H1 (cell line): Measurements from ENCODE around the gene TYMS. TPM values are rescaled to one million over a fixed set of nuclear protein-coding genes. Genes with fewer than 3 reads are reported as not detected.

Experiments used
- CTCF ChIA-PET: fragments of 300-600 bp; sonication (Branson Sonifier 250); formaldehyde crosslinking; loops from one replicate; lab custom pipeline; 2021; ENCODE audit not compliant: partially characterized antibody; lab: Charles Lee
- POLR2A ChIA-PET: fragments of 300-600 bp; sonication (Branson Sonifier 250); formaldehyde crosslinking; loops from one replicate; lab custom pipeline; 2021; ENCODE audit warnings: inconsistent platforms; ENCODE audit not compliant: partially characterized antibody; lab: Charles Lee
- DNase-seq, 2 experiments: peaks; one replicate each; pipeline versions ENCODE4 v3.0.0 to v3.0.0-alpha.2; 2010 to 2022; ENCODE audit warnings: low spot score in 2 of 2, low read depth in 1 of 2, mixed read lengths in 1 of 2
- FAIRE-seq: peaks from 2 replicates; lab custom pipeline; 2011; peaks lifted over from hg19 to GRCh38; lab: Jason Lieb, UNC
- H2AFZ ChIP-seq: 2 replicates; pipeline ENCODE4 v1.8.1; 2012; ENCODE audit warnings: low read length, inconsistent platforms
- H2AK5ac ChIP-seq: 2 replicates; pipeline ENCODE4 v1.6.1; 2013; ENCODE audit warnings: low read depth, low read length
- H2BK120ac ChIP-seq: replicated peaks from 2 replicates; pipeline ENCODE3; 2013; ENCODE audit warnings: low read depth, low read length, inconsistent platforms
- H2BK12ac ChIP-seq: 2 replicates; pipeline ENCODE4 v1.6.1; 2013; ENCODE audit warnings: low read depth, low read length
- H2BK15ac ChIP-seq: 2 replicates; pipeline ENCODE4 v1.6.1; 2013; ENCODE audit warnings: low read length
- H2BK20ac ChIP-seq: 2 replicates; pipeline ENCODE4 v1.6.1; 2013; ENCODE audit warnings: low read length
- H2BK5ac ChIP-seq: 2 replicates; pipeline ENCODE4 v1.6.1; 2013; ENCODE audit warnings: low read depth, low read length
- H3K14ac ChIP-seq: 2 replicates; pipeline ENCODE4 v1.6.1; 2013; ENCODE audit warnings: inconsistent platforms; ENCODE audit not compliant: insufficient read length
- H3K18ac ChIP-seq: 2 replicates; pipeline ENCODE4 v1.6.1; 2013; ENCODE audit warnings: low read length; ENCODE audit errors: extremely low read depth
- H3K23ac ChIP-seq: 2 replicates; pipeline ENCODE4 v1.6.1; 2013; ENCODE audit warnings: inconsistent platforms; ENCODE audit not compliant: insufficient read length
- H3K23me2 ChIP-seq: 2 replicates; pipeline ENCODE4 v1.6.1; 2013; ENCODE audit warnings: low read depth, low read length
- H3K27ac ChIP-seq: 2 replicates; pipeline ENCODE4 v1.6.1; 2011; ENCODE audit warnings: low read depth, low read length, inconsistent platforms
- H3K27me3 ChIP-seq, 4 experiments: replicated peaks in 1 of 4; 1 replicate in 1 of 4; 2 replicates in 3 of 4; pipeline versions ENCODE4 v1.6.1 to v1.8.1; 2011 to 2013; ENCODE audit warnings: low read length in 3 of 4, mild to moderate bottlenecking in 3 of 4, inconsistent platforms in 2 of 4, mixed read lengths in 2 of 4, moderate library complexity in 1 of 4; ENCODE audit not compliant: control insufficient read depth in 3 of 4, insufficient read depth in 3 of 4; ENCODE audit errors: extremely low read depth in 1 of 4
- H3K36me3 ChIP-seq, 4 experiments: 2 replicates each; pipeline versions ENCODE4 v1.6.1 to v1.8.1; 2011 to 2013; ENCODE audit warnings: mild to moderate bottlenecking in 4 of 4, low read length in 3 of 4, moderate library complexity in 2 of 4, control low read depth in 1 of 4, inconsistent platforms in 1 of 4; ENCODE audit not compliant: insufficient read depth in 4 of 4, control insufficient read depth in 2 of 4
- H3K4ac ChIP-seq: replicated peaks from 2 replicates; pipeline ENCODE3; 2013; ENCODE audit warnings: low read length, low read depth, mixed read lengths, inconsistent platforms; ENCODE audit not compliant: insufficient read length
- H3K4me1 ChIP-seq, 4 experiments: replicated peaks in 1 of 4; 1 replicate in 1 of 4; 2 replicates in 3 of 4; pipeline versions ENCODE4 v1.6.1 to v1.8.1; 2011 to 2013; ENCODE audit warnings: low read length in 3 of 4, inconsistent platforms in 2 of 4, mixed read lengths in 1 of 4; ENCODE audit not compliant: insufficient read depth in 4 of 4, control insufficient read depth in 3 of 4
- H3K4me2 ChIP-seq, 2 experiments: 2 replicates each; pipeline versions ENCODE4 v1.6.1 to v1.8.1; 2011 to 2013; ENCODE audit warnings: low read depth in 2 of 2, low read length in 2 of 2, control low read depth in 1 of 2, inconsistent platforms in 1 of 2, mild to moderate bottlenecking in 1 of 2; ENCODE audit not compliant: insufficient read depth in 1 of 2
- H3K4me3 ChIP-seq, 4 experiments: fragments of 200-600, 300-600 bp in 1 of 4; sonication (generic), shearing (Covaris generic), sonication (Bioruptor Twin) in 1 of 4; 2 replicates each; pipeline versions ENCODE4 v1.5.1 to v1.8.1; 2011 to 2016; ENCODE audit warnings: low read length in 4 of 4, low read depth in 3 of 4, control low read depth in 2 of 4, inconsistent platforms in 2 of 4, mild to moderate bottlenecking in 2 of 4, mixed read lengths in 1 of 4, moderate library complexity in 1 of 4; ENCODE audit not compliant: insufficient read depth in 2 of 4; ENCODE audit errors: extremely low read depth in 1 of 4
- H3K56ac ChIP-seq: replicated peaks from 2 replicates; pipeline ENCODE3; 2013; ENCODE audit warnings: low read depth, mild to moderate bottlenecking, mixed read lengths, low read length, inconsistent platforms; ENCODE audit not compliant: insufficient read length
- H3K79me1 ChIP-seq: 2 replicates; pipeline ENCODE4 v1.6.1; 2013; ENCODE audit warnings: low read depth, low read length, control low read depth
- H3K79me2 ChIP-seq, 2 experiments: 2 replicates each; pipeline versions ENCODE4 v1.6.1 to v1.8.1; 2012 to 2013; ENCODE audit warnings: low read length in 2 of 2, mild to moderate bottlenecking in 2 of 2, inconsistent platforms in 1 of 2; ENCODE audit not compliant: insufficient read depth in 2 of 2, control insufficient read depth in 1 of 2
- H3K9ac ChIP-seq, 4 experiments: replicated peaks in 1 of 4; 1 replicate in 1 of 4; 2 replicates in 3 of 4; pipeline versions ENCODE4 v1.6.1 to v1.8.1; 2011 to 2013; ENCODE audit warnings: low read depth in 3 of 4, low read length in 3 of 4, control low read depth in 2 of 4, mild to moderate bottlenecking in 2 of 4, moderate library complexity in 2 of 4, inconsistent platforms in 1 of 4; ENCODE audit errors: extremely low read depth in 1 of 4
- H3K9me3 ChIP-seq, 2 experiments: 2 replicates each; pipeline versions ENCODE4 v1.6.1 to v1.8.1; 2012 to 2013; ENCODE audit warnings: mild to moderate bottlenecking in 2 of 2, moderate library complexity in 2 of 2, control low read depth in 1 of 2, inconsistent platforms in 1 of 2, low read depth in 1 of 2, low read length in 1 of 2, mixed read lengths in 1 of 2; ENCODE audit not compliant: insufficient read depth in 2 of 2
- H4K20me1 ChIP-seq, 2 experiments: replicated peaks in 1 of 2; 2 replicates each; pipeline versions ENCODE3 to v1.8.1; 2011 to 2013; ENCODE audit warnings: inconsistent platforms in 2 of 2, low read length in 2 of 2, mild to moderate bottlenecking in 1 of 2; ENCODE audit not compliant: insufficient read depth in 2 of 2, control insufficient read depth in 1 of 2
- H4K5ac ChIP-seq: 2 replicates; pipeline ENCODE4 v1.6.1; 2013; ENCODE audit warnings: low read length, low read depth, mixed read lengths, inconsistent platforms; ENCODE audit not compliant: insufficient read length
- H4K8ac ChIP-seq: 2 replicates; pipeline ENCODE4 v1.8.0; 2013; ENCODE audit warnings: mild to moderate bottlenecking, moderate library complexity, low read length, inconsistent platforms; ENCODE audit not compliant: insufficient read depth; ENCODE audit errors: extremely low read depth
- H4K91ac ChIP-seq: replicated peaks from 2 replicates; pipeline ENCODE3; 2013; ENCODE audit warnings: low read length, mixed read lengths, inconsistent platforms; ENCODE audit not compliant: insufficient read length
- EZH2 ChIP-seq: fragments of 200-600 bp; sonication (generic); IDR thresholded peaks from 2 replicates; pipeline ENCODE4 v1.7.1; 2012; ENCODE audit warnings: low read depth, mild to moderate bottlenecking, moderate library complexity, low read length, inconsistent platforms; ENCODE audit not compliant: severe bottlenecking
- polyA plus RNA-seq, 7 experiments: library from polyadenylated mRNA; depleted of rRNA in 3 of 7; stranded (reverse) in 5 of 7; unstranded in 2 of 7; fragments of >200 nt in 5 of 7; fragments of 200-250 nt in 2 of 7; gene quantifications; 1 replicate in 5 of 7; 2 replicates in 1 of 7; 4 replicates in 1 of 7; pipeline versions ENCODE4 v1.2.1 to v1.2.3, GENCODE V29; 2011 to 2013; ENCODE audit warnings: missing spikeins in 2 of 7, mixed read lengths in 2 of 7
- total RNA-seq: library from RNA; stranded (reverse); fragmentation: NEBNext Ultra II Directional; extraction: Animal tissue kit (Norgen Biotek cat#: 25700); gene quantifications from 2 replicates; pipeline ENCODE4 v1.2.1, GENCODE V29; 2021

Gene TYMS
- total and polyA plus RNA-seq, 2 of the 8 experiments (the other 6 are each of a cell fraction or from before 2014, with no cell fraction given): 91.9 to 110 TPM

- Histone ChIP-seq H3K9me3 (no peaks in the 10 kb centered on the region), H4K5ac (no peak overlapping the region), H3K14ac (no peak overlapping the region), H3K23ac (no peak overlapping the region), H3K9ac (no peak overlapping the region), H3K4me2 (no peak overlapping the region), H2BK5ac (no peak overlapping the region), H2BK120ac (no peak overlapping the region), H3K36me3 (no peaks in the 10 kb centered on the region), H3K4me3 (no peak overlapping the region), H3K4me1 (peaks cover 0 to 5% (median 2%) of the 10 kb centered on the region in 4 experiments; a peak in 3 of 7 replicates), H3K23me2 (no peaks in the 10 kb centered on the region), H3K27ac (no peak overlapping the region), H4K8ac (no peak overlapping the region), H3K27me3 (no peaks in the 10 kb centered on the region), H3K18ac (no peak overlapping the region), H4K20me1 (no peaks in the 10 kb centered on the region), H2AK5ac (no peak overlapping the region), H2BK15ac (no peak overlapping the region), H2BK12ac (no peak overlapping the region), H3K79me2 (no peaks in the 10 kb centered on the region), H4K91ac (no peak overlapping the region), H3K4ac (no peak overlapping the region), H3K79me1 (no peaks in the 10 kb centered on the region), H2BK20ac (no peak overlapping the region), H3K56ac (no peak overlapping the region), H2AFZ (no peak overlapping the region)
- POLR2A ChIA-PET: interaction anchor here (0.6 kb wide), 1 partner anchor 225 kb away, joined by 3 read pairs; no protein-coding TSS in a partner anchor
- DNase-seq (no peak), FAIRE-seq (no peak)
- CTCF ChIA-PET: interaction anchor here (0.5 to 2.9 kb wide), 7 partner anchors 10 to 200 kb away, joined by 3 to 11 read pairs (median 3); no protein-coding TSS in a partner anchor
- no peak for TF ChIP-seq EZH2
Observed at GRCh38 chr18:631560-631959, 25.9 kb upstream of the TYMS start.
